SHP77 (cell line): Measurements from ENCODE around the gene GAK.

Experiments
- DNase-seq, 2 experiments: peaks; one replicate each; lab custom pipeline; 2025; lab: John Stamatoyannopoulos, UW

GAK gene

GRCh38 chr4:907103-907400, 25.1 kb downstream of the GAK start:
- no peak for DNase-seq

GRCh38 chr4:906339-907102, 25.6 kb downstream of the GAK start:
- DNase-seq: no peak

- DNase-seq: no peak
Observed at GRCh38 chr4:905485-906338, 26.4 kb downstream of the GAK start.

- no peak for DNase-seq
Observed at GRCh38 chr4:903066-904046, 28.8 kb downstream of the GAK start.

- DNase-seq: no peak
Observed at GRCh38 chr4:901192-901910, 30.8 kb downstream of the GAK start.

- DNase-seq: no peak
Observed at GRCh38 chr4:900721-901120, 31.4 kb downstream of the GAK start.

GRCh38 chr4:900073-900472, 32.0 kb downstream of the GAK start:
- no peak for DNase-seq

- DNase-seq: no peak
Observed at GRCh38 chr4:899556-899906, 32.6 kb downstream of the GAK start.

GRCh38 chr4:898869-899555, 33.1 kb downstream of the GAK start:
- DNase-seq: no peak

GRCh38 chr4:898123-898522, 34.0 kb downstream of the GAK start:
- DNase-seq: no peak

GRCh38 chr4:896630-897029, 35.5 kb downstream of the GAK start:
- DNase-seq: no peak

- no peak for DNase-seq
Observed at GRCh38 chr4:896216-896615, 35.9 kb downstream of the GAK start.

GRCh38 chr4:895596-895995, 36.5 kb downstream of the GAK start:
- no peak for DNase-seq

- no peak for DNase-seq
Observed at GRCh38 chr4:893995-894705, 38.0 kb downstream of the GAK start.

- no peak for DNase-seq
Observed at GRCh38 chr4:893276-893994, 38.7 kb downstream of the GAK start.

GRCh38 chr4:892780-893179, 39.3 kb downstream of the GAK start:
- DNase-seq: no peak

- DNase-seq: no peak
Observed at GRCh38 chr4:891747-892146, 40.4 kb downstream of the GAK start.

- DNase-seq: no peak
Observed at GRCh38 chr4:890036-890695, 42.0 kb downstream of the GAK start.

- no peak for DNase-seq
Observed at GRCh38 chr4:889516-889915, 42.6 kb downstream of the GAK start.
